Glomerular visceral epithelial cell (primary cell): Measurements from ENCODE around the gene AKR1C3.
A peak's percentile ranks its signal among the peaks of the same experiment; 100 is the strongest.
"Not testable (repeated sequence)": the region's sequence is repeated elsewhere in the genome, so short reads cannot be mapped to it uniquely, and the experiment has no call there.

Experiments
- DNase-seq: peaks from one replicate; pipeline ENCODE4 v3.0.0-alpha.2; 2016; ENCODE audit errors: extremely low spot score

AKR1C3 gene

DNA sequence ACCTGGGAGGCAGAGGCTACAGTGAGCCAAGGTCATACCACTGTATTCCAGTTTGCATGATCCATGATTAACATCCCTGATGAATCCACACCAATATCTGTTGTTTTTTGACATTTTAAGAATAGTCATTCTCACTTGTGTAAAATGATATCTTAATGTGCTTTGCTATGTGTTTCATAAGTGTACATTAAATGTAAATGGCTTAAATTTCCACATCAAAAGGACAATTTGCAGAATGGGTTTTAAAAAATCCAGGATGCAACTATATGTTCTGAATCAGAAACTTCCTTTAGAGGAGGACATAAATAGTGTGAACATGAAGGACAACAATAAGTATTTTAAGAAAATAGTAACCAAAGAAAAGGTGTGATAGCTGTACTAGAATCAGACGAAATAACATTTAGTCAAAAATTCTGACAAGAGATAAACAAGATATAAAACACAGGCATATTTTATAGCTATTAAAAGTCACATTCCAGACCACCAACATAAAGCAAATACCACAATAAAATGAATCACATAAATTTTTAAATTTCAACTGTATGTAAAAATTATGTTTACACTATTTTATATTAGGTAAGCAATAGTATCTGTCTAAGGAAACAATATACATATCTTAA lies 42.4 kb downstream of the AKR1C3 start:
- DNase-seq: no peak

DNA sequence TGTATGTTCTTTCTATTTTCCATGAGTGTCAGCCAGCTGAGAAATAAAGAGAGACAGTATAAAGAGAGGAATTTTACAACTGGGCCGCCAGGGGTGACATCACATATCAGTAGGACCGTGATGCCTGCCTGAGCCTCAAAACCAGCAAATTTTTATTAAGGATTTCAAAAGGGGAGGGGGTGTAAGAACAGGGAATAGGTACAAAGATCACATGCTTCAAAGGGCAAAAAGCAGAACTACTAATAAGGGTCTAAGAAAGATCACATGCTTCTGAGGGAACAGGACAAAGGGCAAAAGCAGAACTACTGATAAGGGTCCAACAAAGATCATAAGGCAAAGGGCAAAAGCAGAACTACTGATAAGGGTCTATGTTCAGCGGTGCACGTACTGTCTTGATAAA lies 43.5 kb downstream of the AKR1C3 start:
- DNase-seq: not testable (repeated sequence)

DNA sequence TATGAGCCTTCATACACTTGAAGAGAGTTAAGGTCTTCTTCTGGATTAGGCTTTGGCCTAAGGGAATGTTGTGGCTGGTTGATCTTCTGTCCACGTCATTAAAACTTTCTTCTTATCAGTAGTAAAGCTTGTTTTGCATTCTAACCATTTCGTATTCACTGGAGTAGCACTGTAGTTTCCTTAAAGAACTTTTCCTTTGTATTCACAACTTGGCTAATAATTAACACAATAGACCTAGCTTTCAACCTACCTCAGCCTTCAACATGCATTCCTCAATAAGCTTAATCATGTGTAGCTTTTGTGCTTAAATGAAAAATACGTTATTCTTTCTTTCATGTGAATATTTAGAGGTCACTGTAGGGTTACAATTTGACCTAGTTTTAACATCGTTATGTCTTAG lies 48.0 kb downstream of the AKR1C3 start:
- DNase-seq: peak; percentile 7

DNA sequence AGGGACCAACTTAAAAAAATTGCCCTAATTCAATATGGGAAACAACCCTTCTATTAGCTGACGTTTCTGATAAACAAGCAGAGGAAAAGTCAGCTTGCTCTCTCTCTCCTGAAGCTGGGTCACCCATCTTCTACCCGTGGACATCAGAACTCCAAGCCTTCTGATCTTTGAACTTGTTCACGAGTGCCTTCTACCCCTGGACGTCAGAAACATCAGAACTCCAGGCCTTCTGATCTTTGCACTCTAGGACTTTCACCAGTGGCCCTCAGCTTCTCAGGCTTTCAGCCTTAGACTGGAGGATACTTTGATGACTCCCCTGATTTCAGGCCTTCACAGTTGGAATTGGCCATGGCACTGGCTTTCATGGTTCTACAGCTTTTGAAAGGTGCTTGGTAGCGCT lies 48.9 kb downstream of the AKR1C3 start:
- DNase-seq: no peak

DNA sequence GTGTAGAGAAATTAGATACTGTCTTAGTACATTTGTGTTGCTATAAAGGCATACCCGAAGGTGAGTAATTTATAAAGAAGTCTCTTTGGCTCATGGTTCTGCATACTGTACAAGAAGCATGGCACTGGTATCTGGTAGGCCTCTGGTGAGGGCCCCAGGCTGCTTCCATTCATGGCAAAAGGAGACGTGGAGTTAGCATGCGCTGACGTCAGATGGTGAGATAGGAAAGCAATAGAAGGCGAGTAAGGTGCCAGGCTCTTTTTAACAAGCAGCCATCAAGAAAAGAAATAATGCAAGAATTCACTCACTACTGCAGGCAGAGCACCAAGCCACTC lies 52.7 kb downstream of the AKR1C3 start:
- DNase-seq: no peak

DNA sequence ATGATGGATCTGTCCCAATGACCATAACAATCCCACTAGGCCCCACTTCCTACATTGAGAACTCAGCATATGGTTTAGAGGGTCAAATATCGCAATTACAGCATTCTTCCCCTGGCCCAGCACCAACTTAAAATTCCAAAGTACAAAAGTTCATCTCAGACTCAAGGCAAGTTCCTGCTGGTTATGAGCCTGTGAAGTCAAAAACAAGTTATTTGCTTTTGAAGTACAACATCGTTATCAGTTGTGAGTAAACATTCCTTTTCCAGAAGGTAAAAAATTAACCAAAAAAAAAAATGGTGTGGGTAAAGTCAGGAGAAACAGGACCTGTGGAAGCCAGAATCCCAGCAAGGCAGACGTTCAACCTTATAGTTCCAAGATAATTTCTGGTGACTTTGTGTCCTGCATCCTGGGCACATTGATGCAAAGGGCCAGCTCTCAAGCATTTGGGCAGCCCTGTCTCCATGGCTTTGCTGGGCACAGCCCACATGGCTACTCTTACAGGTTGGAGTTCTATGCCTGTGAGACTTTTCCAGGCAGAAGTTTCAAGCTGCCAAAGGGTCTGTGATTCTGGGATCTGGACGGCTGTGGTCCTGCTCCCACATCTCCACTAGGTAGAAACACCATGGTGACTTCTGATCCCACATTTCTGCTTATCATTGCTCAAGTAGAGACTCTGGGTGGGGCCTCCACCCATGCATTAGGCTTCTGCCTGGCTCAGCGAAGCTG lies 53.2 kb downstream of the AKR1C3 start:
- no peak for DNase-seq

DNA sequence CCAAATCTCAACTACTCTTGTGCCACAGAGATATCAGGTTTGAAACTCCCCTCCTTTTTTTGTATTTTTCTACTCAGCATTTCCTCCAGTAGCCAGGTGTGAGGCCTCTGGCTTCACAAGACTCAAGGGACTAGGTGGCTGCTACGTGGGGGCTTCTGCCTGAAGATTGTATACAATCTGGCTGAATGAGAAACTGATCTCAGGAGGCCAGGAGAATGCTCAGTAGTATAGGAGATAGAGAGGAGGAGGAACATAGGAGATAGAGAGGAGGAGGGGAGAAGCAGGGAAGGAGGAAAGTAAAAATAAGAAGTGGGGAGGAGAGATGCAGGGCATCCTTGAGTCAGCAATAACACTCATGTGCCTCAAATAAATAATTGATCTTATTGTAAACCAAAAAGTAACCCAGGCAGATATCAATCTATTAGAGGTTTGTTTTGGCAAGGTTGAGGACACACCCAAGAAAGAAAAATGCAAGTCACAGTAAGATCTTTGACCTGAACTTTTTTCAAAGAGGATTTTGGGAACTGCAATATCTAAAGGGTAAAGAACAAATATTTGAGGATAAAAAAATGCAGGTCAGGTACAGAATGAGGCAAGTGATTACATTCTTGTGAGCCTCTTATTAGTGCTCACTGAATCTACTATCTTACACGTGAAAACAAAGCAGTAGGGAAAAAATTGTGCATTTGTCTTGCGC lies 53.9 kb downstream of the AKR1C3 start:
- DNase-seq: no peak

DNA sequence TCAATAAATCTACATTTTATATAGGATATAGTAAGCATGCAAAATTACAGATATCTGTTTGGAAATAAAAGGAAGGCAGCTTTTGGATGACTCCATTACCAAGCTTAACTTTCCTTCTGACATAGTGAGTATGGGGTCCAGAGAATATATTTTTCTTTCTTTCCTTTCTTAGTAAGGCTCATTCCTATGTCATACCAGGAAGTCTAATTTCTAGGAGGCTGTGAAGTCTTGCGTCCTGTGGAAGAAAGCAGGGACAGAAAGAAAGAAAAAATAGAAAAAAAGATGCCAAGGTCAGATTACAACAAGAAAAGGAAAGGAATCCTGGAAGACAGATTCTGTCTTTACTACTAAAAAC lies 54.4 kb downstream of the AKR1C3 start:
- no peak for DNase-seq

DNA sequence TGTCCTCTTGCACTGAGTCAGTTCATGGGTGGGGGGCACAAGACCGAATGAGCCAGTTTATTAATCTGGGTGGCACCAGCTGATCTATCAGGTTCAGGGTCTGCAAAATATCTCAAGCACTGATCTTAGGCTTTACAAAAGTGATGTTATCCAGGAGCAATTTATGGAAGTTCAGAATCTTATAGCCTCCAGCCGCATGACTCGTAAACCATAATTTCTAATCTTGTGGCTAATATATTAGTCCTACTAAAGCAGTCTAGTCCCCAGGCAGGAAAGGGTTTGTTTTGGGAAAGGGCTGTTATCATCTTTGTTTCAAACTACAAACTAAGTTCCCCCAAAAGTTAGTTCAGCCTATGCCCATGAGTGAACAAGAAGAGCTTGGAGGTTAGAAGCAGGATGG lies 56.9 kb downstream of the AKR1C3 start:
- no peak for DNase-seq

DNA sequence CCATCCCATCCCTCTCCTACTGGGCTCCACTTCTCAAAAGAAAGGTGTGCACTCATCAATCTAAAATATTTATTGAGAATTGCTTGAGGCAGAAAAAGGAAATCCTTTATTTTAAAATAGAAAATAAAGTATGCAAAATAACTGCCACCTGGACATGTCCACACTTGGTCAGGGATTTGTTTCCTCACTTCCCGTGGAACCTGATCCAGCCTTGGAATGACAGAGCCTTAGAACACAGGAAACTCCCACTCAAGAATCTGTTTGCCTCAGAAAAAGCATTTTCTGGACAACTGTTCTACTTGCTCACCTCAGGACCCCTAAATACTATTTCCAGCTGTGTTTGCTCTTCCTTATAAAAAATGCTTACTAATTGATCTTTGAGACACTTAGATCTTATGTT lies 61.7 kb downstream of the AKR1C3 start:
- DNase-seq: no peak
